ENCODE data around the gene DLGAP4.
A peak's percentile ranks its signal among the peaks of the same experiment; 100 is the strongest.

Gene DLGAP4

GRCh38 chr20:36434383-36434782 is 128.2 kb downstream of the DLGAP4 start:
- 89% methylated on average over 2 of the region's 2 CpGs for WGBS
- Histone ChIP-seq H3K27ac (ENCODE audit: low read depth, low read length) (no peak overlapping the region), H3K27me3 (ENCODE audit: insufficient read depth, low read length) (peaks cover 9% of the 10 kb centered on the region), H3K36me3 (ENCODE audit: insufficient read depth, low read length) (no peaks in the 10 kb centered on the region), H3K4me1 (ENCODE audit: insufficient read depth, low read length) (no peaks in the 10 kb centered on the region), H3K9ac (ENCODE audit: low read depth, low read length) (no peak overlapping the region), H3K4me3 (ENCODE audit: low read length) (no peak overlapping the region), H3K9me3 (ENCODE audit: insufficient read depth, low read depth, low read length) (no peaks in the 10 kb centered on the region)

- Histone ChIP-seq H3K4me1 (ENCODE audit: insufficient read depth, low read length) (no peaks in the 10 kb centered on the region), H3K4me3 (ENCODE audit: low read length) (no peak overlapping the region), H3K9me3 (ENCODE audit: insufficient read depth, low read depth, low read length) (no peaks in the 10 kb centered on the region), H3K27ac (ENCODE audit: low read depth, low read length) (no peak overlapping the region), H3K27me3 (ENCODE audit: insufficient read depth, low read length) (peaks cover 9% of the 10 kb centered on the region), H3K36me3 (ENCODE audit: insufficient read depth, low read length) (no peaks in the 10 kb centered on the region), H3K9ac (ENCODE audit: low read depth, low read length) (no peak overlapping the region)
- WGBS = 92% methylated on average over 7 of the region's 7 CpGs
Measured at GRCh38 chr20:36435124-36435523, 129.0 kb downstream of the DLGAP4 start.

DNA sequence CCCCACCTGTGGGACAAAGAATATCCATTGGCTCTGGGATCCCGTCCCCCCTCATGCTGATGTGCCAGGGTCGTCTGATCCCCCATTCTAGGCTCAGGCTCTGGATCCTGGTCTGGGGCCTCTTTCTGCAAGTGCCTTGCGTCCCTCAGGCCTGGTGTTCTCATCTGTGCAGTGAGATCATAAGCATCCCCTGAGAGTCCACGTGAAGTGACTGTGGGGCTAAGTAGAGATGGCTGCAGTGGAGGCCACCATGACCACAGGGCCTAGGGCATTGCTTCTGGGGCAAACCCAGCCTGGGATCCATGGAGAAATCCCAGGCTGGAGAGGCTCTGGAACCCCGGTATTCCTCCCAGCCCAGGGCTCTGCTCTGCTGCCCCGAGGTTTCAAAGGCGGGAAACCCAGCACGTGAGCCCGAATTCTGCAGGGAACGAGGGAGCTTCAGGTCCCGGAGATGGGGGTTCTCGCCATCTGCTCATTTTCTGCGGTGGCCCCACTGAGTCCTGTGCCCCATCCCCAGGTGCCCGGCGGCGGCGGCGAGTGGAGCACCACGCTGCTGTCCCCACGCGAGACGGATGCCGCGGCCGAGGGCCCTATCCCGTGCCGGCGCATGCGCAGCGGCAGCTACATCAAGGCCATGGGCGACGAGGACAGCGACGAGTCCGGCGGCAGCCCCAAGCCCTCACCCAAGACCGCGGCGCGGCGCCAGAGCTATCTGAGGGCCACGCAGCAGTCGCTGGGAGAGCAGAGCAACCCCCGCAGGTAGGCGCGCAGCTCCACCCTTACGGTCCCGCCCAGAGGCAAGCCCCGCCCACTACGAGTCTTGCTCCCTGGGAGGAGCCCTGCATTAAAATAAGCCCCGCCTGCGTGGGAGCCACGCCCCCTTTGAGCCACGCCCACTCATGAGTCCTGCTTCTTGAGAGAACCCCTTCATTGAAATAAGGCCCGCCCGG is 129.7 kb downstream of the DLGAP4 start:
- no peak overlapping the region for H3K9ac ChIP-seq (ENCODE audit: low read depth, low read length)
- H3K4me1 ChIP-seq (ENCODE audit: insufficient read depth, low read length) = no peaks in the 10 kb centered on the region
- WGBS = 70% methylated on average over 56 of the region's 56 CpGs
- H3K4me3 ChIP-seq (ENCODE audit: low read length) = peak overlapping the region; percentile 40
- no peak overlapping the region for H3K27ac ChIP-seq (ENCODE audit: low read depth, low read length)
- no peaks in the 10 kb centered on the region for H3K36me3 ChIP-seq (ENCODE audit: insufficient read depth, low read length)
- H3K9me3 ChIP-seq (ENCODE audit: insufficient read depth, low read depth, low read length) = no peaks in the 10 kb centered on the region
- H3K27me3 ChIP-seq (ENCODE audit: insufficient read depth, low read length) = peaks cover 9% of the 10 kb centered on the region

GRCh38 chr20:36439040-36439730 is 133.0 kb downstream of the DLGAP4 start:
- no peaks in the 10 kb centered on the region for H3K9me3 ChIP-seq (ENCODE audit: insufficient read depth, low read depth, low read length)
- H3K27me3 ChIP-seq (ENCODE audit: insufficient read depth, low read length) = peaks cover 9% of the 10 kb centered on the region
- H3K9ac ChIP-seq (ENCODE audit: low read depth, low read length) = no peak overlapping the region
- H3K4me3 ChIP-seq (ENCODE audit: low read length) = no peak overlapping the region
- H3K4me1 ChIP-seq (ENCODE audit: insufficient read depth, low read length) = no peaks in the 10 kb centered on the region
- WGBS = 43% methylated on average over 9 of the region's 9 CpGs
- no peaks in the 10 kb centered on the region for H3K36me3 ChIP-seq (ENCODE audit: insufficient read depth, low read length)
- H3K27ac ChIP-seq (ENCODE audit: low read depth, low read length) = no peak overlapping the region

GRCh38 chr20:36439731-36440072 is 133.6 kb downstream of the DLGAP4 start:
- Histone ChIP-seq H3K9ac (ENCODE audit: low read depth, low read length) (no peak overlapping the region), H3K36me3 (ENCODE audit: insufficient read depth, low read length) (no peaks in the 10 kb centered on the region), H3K27me3 (ENCODE audit: insufficient read depth, low read length) (peaks cover 9% of the 10 kb centered on the region), H3K4me1 (ENCODE audit: insufficient read depth, low read length) (no peaks in the 10 kb centered on the region), H3K27ac (ENCODE audit: low read depth, low read length) (no peak overlapping the region), H3K4me3 (ENCODE audit: low read length) (no peak overlapping the region), H3K9me3 (ENCODE audit: insufficient read depth, low read depth, low read length) (no peaks in the 10 kb centered on the region)
- 51% methylated on average over 7 of the region's 7 CpGs for WGBS

GRCh38 chr20:36440370-36441026 is 134.4 kb downstream of the DLGAP4 start:
- Histone ChIP-seq H3K27ac (ENCODE audit: low read depth, low read length) (no peak overlapping the region), H3K9me3 (ENCODE audit: insufficient read depth, low read depth, low read length) (no peaks in the 10 kb centered on the region), H3K4me3 (ENCODE audit: low read length) (no peak overlapping the region), H3K27me3 (ENCODE audit: insufficient read depth, low read length) (peaks cover 5% of the 10 kb centered on the region), H3K9ac (ENCODE audit: low read depth, low read length) (no peak overlapping the region), H3K4me1 (ENCODE audit: insufficient read depth, low read length) (no peaks in the 10 kb centered on the region), H3K36me3 (ENCODE audit: insufficient read depth, low read length) (no peaks in the 10 kb centered on the region)
- 86% methylated on average over 11 of the region's 11 CpGs for WGBS

GRCh38 chr20:36441027-36441414 is 134.9 kb downstream of the DLGAP4 start:
- H3K4me3 ChIP-seq (ENCODE audit: low read length) = no peak overlapping the region
- H3K9me3 ChIP-seq (ENCODE audit: insufficient read depth, low read depth, low read length) = no peaks in the 10 kb centered on the region
- H3K27ac ChIP-seq (ENCODE audit: low read depth, low read length) = no peak overlapping the region
- peaks cover under 1% of the 10 kb centered on the region; the same call in 1 of the 2 replicates for H3K27me3 ChIP-seq (ENCODE audit: insufficient read depth, low read length)
- H3K4me1 ChIP-seq (ENCODE audit: insufficient read depth, low read length) = no peaks in the 10 kb centered on the region
- no peaks in the 10 kb centered on the region for H3K36me3 ChIP-seq (ENCODE audit: insufficient read depth, low read length)
- 80% methylated on average over 5 of the region's 5 CpGs for WGBS
- H3K9ac ChIP-seq (ENCODE audit: low read depth, low read length) = no peak overlapping the region

DNA sequence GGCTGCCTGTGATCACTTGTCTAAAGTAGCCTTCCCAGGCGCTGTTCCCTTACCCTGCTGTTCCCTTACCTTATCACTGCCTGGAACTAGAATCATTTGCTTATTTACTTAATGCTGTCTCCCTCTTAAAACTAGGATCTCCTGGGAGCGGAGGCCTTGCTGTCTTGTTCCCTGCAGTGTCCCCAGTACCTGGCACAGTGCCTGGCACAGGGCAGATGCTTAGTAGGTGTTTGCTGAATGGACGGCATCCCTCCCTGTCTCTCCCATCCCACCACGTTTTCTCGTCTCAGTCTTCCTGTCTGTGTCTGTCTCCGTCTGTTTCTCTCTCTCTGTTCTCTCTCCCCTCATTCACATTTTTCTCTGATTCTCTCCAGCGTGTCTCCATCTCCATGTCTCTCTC is 135.3 kb downstream of the DLGAP4 start:
- Histone ChIP-seq H3K36me3 (ENCODE audit: insufficient read depth, low read length) (no peaks in the 10 kb centered on the region), H3K4me3 (ENCODE audit: low read length) (no peak overlapping the region), H3K27me3 (ENCODE audit: insufficient read depth, low read length) (no peaks in the 10 kb centered on the region), H3K9ac (ENCODE audit: low read depth, low read length) (no peak overlapping the region), H3K9me3 (ENCODE audit: insufficient read depth, low read depth, low read length) (no peaks in the 10 kb centered on the region), H3K4me1 (ENCODE audit: insufficient read depth, low read length) (no peaks in the 10 kb centered on the region), H3K27ac (ENCODE audit: low read depth, low read length) (no peak overlapping the region)
- WGBS = 81% methylated on average over 7 of the region's 7 CpGs

DNA sequence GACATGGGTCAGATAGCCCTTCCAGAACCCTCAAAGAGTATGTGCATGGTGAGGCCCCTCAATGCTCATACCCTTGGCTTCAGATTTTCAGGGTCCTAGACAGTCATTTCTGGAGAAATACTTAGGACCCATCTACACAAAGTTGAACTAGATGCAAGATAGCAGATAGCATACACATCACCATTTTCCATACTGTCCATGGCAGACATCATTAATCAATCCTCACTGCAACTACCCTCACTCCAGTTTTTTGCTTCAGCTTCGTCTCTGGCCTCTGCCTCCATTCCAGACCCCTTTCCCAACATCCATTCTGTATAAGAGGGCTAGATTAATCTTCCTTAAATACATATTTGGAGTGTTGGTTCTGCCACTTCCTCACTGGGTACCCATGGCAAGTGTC is 139.7 kb downstream of the DLGAP4 start:
- no peaks in the 10 kb centered on the region for H3K4me1 ChIP-seq (ENCODE audit: insufficient read depth, low read length)
- H3K27ac ChIP-seq (ENCODE audit: low read depth, low read length) = no peak overlapping the region
- H3K4me3 ChIP-seq (ENCODE audit: low read length) = no peak overlapping the region
- no peaks in the 10 kb centered on the region for H3K9me3 ChIP-seq (ENCODE audit: insufficient read depth, low read depth, low read length)
- H3K27me3 ChIP-seq (ENCODE audit: insufficient read depth, low read length) = no peaks in the 10 kb centered on the region
- H3K36me3 ChIP-seq (ENCODE audit: insufficient read depth, low read length) = no peaks in the 10 kb centered on the region
- H3K9ac ChIP-seq (ENCODE audit: low read depth, low read length) = no peak overlapping the region
- 92% methylated on average over 1 of the region's 1 CpG for WGBS

DNA sequence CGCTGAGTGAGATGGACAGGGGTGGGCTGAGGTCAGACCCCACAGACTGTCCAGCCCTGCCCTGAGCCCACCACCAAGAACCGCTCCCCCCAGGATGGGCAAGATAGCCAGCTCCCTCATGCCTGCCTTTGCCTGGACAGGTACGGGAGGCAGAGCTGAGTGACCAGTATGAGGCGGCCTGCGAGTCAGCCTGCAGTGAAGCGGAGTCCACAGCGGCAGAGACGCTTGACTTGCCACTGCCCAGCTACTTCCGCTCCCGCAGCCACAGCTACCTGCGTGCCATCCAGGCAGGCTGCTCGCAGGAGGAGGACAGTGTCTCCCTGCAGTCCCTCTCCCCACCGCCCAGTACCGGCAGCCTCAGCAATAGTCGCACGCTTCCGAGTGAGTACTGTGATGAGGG is 140.4 kb downstream of the DLGAP4 start:
- 94% methylated on average over 17 of the region's 17 CpGs for WGBS

DNA sequence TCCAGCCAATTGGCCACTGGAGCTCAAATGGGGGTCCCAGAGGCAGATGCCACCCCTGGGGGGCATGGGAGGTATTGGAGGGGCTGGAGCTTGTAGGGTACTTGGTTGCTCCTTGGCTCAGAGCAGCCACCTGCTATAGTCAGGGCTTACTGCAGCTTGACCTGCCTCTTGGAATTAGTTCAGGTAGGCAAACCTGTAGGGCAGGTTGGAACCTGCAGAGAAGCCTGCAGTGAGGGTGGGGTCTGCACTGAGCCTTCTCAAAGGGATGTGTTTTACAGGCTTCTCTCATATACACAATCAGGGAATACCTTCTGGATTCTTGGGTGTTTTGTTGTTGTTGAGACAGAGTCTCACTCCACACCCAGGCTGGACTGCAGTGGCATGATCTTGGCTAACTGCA is 141.0 kb downstream of the DLGAP4 start:
- H3K4me1 ChIP-seq (ENCODE audit: insufficient read depth, low read length) = no peaks in the 10 kb centered on the region
- H3K36me3 ChIP-seq (ENCODE audit: insufficient read depth, low read length) = no peaks in the 10 kb centered on the region
- H3K27me3 ChIP-seq (ENCODE audit: insufficient read depth, low read length) = no peaks in the 10 kb centered on the region
- H3K27ac ChIP-seq (ENCODE audit: low read depth, low read length) = no peak overlapping the region
- H3K4me3 ChIP-seq (ENCODE audit: low read length) = no peak overlapping the region
- no peaks in the 10 kb centered on the region for H3K9me3 ChIP-seq (ENCODE audit: insufficient read depth, low read depth, low read length)
- H3K9ac ChIP-seq (ENCODE audit: low read depth, low read length) = no peak overlapping the region

More for the DNA sequence above, 140.4 kb downstream of the DLGAP4 start:
- no peaks in the 10 kb centered on the region for H3K9me3 ChIP-seq (ENCODE audit: insufficient read depth, low read depth, low read length)
- H3K4me1 ChIP-seq (ENCODE audit: insufficient read depth, low read length) = no peaks in the 10 kb centered on the region
- H3K4me3 ChIP-seq (ENCODE audit: low read length) = no peak overlapping the region
- H3K27me3 ChIP-seq (ENCODE audit: insufficient read depth, low read length) = no peaks in the 10 kb centered on the region
- no peaks in the 10 kb centered on the region for H3K36me3 ChIP-seq (ENCODE audit: insufficient read depth, low read length)
- H3K9ac ChIP-seq (ENCODE audit: low read depth, low read length) = no peak overlapping the region
- H3K27ac ChIP-seq (ENCODE audit: low read depth, low read length) = no peak overlapping the region
